Stimulated activated naive CD8-positive, alpha-beta T cell treated with anti-CD3 and anti-CD28 coated beads, Interleukin-15, amount 100 ng/mL, for 72 hours (primary cell): ENCODE results near the gene TNFRSF25.
A peak's percentile ranks its signal among the peaks of the same experiment; 100 is the strongest.

Experiments used
- ATAC-seq: fragments of 150-1000 bp; cut with Tn5 transposase; 2 replicates; pipeline ENCODE4 v1.10.0; 2021; ENCODE audit warnings: mild to moderate bottlenecking, moderate library complexity
- DNase-seq, 2 donors: peaks; one replicate each; pipeline ENCODE4 v3.0.0; 2021 to 2022
- H3K27ac Mint-ChIP-seq, 2 donors: one replicate each; pipeline ENCODE4 v1.8.0; 2022; ENCODE audit warnings: mild to moderate bottlenecking in 2 of 2, mixed read lengths in 2 of 2, moderate library complexity in 2 of 2
- H3K27me3 Mint-ChIP-seq: one replicate; pipeline ENCODE4 v1.8.0; 2022; ENCODE audit warnings: mixed read lengths
- H3K4me1 Mint-ChIP-seq: one replicate; pipeline ENCODE4 v1.8.0; 2022; ENCODE audit warnings: mild to moderate bottlenecking, mixed read lengths
- H3K4me3 Mint-ChIP-seq, 2 donors: one replicate each; pipeline ENCODE4 v1.8.0; 2022; ENCODE audit warnings: mild to moderate bottlenecking in 2 of 2, mixed read lengths in 2 of 2, moderate library complexity in 1 of 2
- H3K9me3 Mint-ChIP-seq, 2 donors: one replicate each; pipeline ENCODE4 v1.8.0; 2022; ENCODE audit warnings: mixed read lengths in 2 of 2

Gene TNFRSF25

GRCh38 chr1:6471086-6471969, 5.4 kb upstream of the TNFRSF25 start:
- peaks cover 34% of the 10 kb centered on the region for H3K4me1 Mint-ChIP-seq

GRCh38 chr1:6470132-6471085, 4.4 kb upstream of the TNFRSF25 start:
- H3K4me3 Mint-ChIP-seq = no peak overlapping the region
- peaks cover 32% of the 10 kb centered on the region for H3K4me1 Mint-ChIP-seq
- H3K27ac Mint-ChIP-seq = no peak overlapping the region
- H3K27me3 Mint-ChIP-seq = peaks cover 4% of the 10 kb centered on the region
- ATAC-seq (no peak), DNase-seq (no peak)
- H3K9me3 Mint-ChIP-seq = no peaks in the 10 kb centered on the region

More at GRCh38 chr1:6471086-6471969, 5.4 kb upstream of the TNFRSF25 start:
- Mint-ChIP-seq H3K27me3 (peaks cover 7% of the 10 kb centered on the region), H3K9me3 (no peaks in the 10 kb centered on the region), H3K4me3 (no peak overlapping the region), H3K27ac (no peak overlapping the region)
- no peak for ATAC-seq
- DNase-seq = no peak

GRCh38 chr1:6468729-6469461, 2.9 kb upstream of the TNFRSF25 start:
- no peak for DNase-seq

GRCh38 chr1:6467744-6468688, 2.0 kb upstream of the TNFRSF25 start:
- H3K27me3 Mint-ChIP-seq = no peaks in the 10 kb centered on the region
- DNase-seq (no peak), ATAC-seq (no peak)
- H3K27ac Mint-ChIP-seq = peak overlapping the region in 1 of 2 donors; percentile 89
- no peak overlapping the region for H3K4me3 Mint-ChIP-seq
- H3K4me1 Mint-ChIP-seq = peaks cover 47% of the 10 kb centered on the region
- H3K9me3 Mint-ChIP-seq = no peaks in the 10 kb centered on the region

More at GRCh38 chr1:6468729-6469461, 2.9 kb upstream of the TNFRSF25 start:
- no peaks in the 10 kb centered on the region for H3K9me3 Mint-ChIP-seq
- peaks cover 42% of the 10 kb centered on the region for H3K4me1 Mint-ChIP-seq
- H3K4me3 Mint-ChIP-seq = no peak overlapping the region
- no peaks in the 10 kb centered on the region for H3K27me3 Mint-ChIP-seq
- H3K27ac Mint-ChIP-seq = peak overlapping the region; percentile 49 to 72
- ATAC-seq = no peak

GRCh38 chr1:6467224-6467623, 1.3 kb upstream of the TNFRSF25 start:
- no peaks in the 10 kb centered on the region for H3K27me3 Mint-ChIP-seq
- H3K4me3 Mint-ChIP-seq = no peak overlapping the region
- DNase-seq (no peak), ATAC-seq (no peak)
- peak overlapping the region in 1 of 2 donors; percentile 89 for H3K27ac Mint-ChIP-seq
- peaks cover 52% of the 10 kb centered on the region for H3K4me1 Mint-ChIP-seq
- H3K9me3 Mint-ChIP-seq = no peaks in the 10 kb centered on the region

GRCh38 chr1:6466751-6467150, 778 bp upstream of the TNFRSF25 start:
- DNase-seq (no peak), ATAC-seq (no peak)
- Mint-ChIP-seq H3K4me1 (peaks cover 52% of the 10 kb centered on the region), H3K4me3 (peak overlapping the region; percentile 88), H3K27ac (peak overlapping the region in 1 of 2 donors; percentile 89), H3K9me3 (no peaks in the 10 kb centered on the region), H3K27me3 (no peaks in the 10 kb centered on the region)

- peaks cover 63% of the 10 kb centered on the region for H3K4me1 Mint-ChIP-seq
- no peaks in the 10 kb centered on the region for H3K9me3 Mint-ChIP-seq
- DNase-seq (peak in 1 of 2 donors; percentile 60), ATAC-seq (peak; percentile 55)
- no peaks in the 10 kb centered on the region for H3K27me3 Mint-ChIP-seq
- peak overlapping the region; percentile 88 for H3K4me3 Mint-ChIP-seq
- H3K27ac Mint-ChIP-seq = peak overlapping the region; percentile 85 to 97
Measured at GRCh38 chr1:6465461-6466005, 440 bp downstream of the TNFRSF25 start.

- Mint-ChIP-seq H3K27ac (peak overlapping the region; percentile 3 to 91), H3K4me3 (peak overlapping the region; percentile 88), H3K4me1 (peaks cover 69% of the 10 kb centered on the region), H3K9me3 (no peaks in the 10 kb centered on the region), H3K27me3 (no peaks in the 10 kb centered on the region)
- ATAC-seq (no peak), DNase-seq (no peak)
Measured at GRCh38 chr1:6464915-6465314, 1.1 kb downstream of the TNFRSF25 start.

GRCh38 chr1:6464514-6464836, 1.5 kb downstream of the TNFRSF25 start:
- ATAC-seq (no peak), DNase-seq (peak in 1 of 2 donors; percentile 49)
- no peaks in the 10 kb centered on the region for H3K27me3 Mint-ChIP-seq

GRCh38 chr1:6463120-6463412, 2.9 kb downstream of the TNFRSF25 start:
- no peaks in the 10 kb centered on the region for H3K9me3 Mint-ChIP-seq
- peak overlapping the region; percentile 17 to 60 for H3K27ac Mint-ChIP-seq
- no peak for ATAC-seq
- peaks cover 77% of the 10 kb centered on the region for H3K4me1 Mint-ChIP-seq
- DNase-seq = no peak
- peak overlapping the region; percentile 41 to 59 for H3K4me3 Mint-ChIP-seq
- H3K27me3 Mint-ChIP-seq = no peaks in the 10 kb centered on the region

More at GRCh38 chr1:6464514-6464836, 1.5 kb downstream of the TNFRSF25 start:
- peaks cover 73% of the 10 kb centered on the region for H3K4me1 Mint-ChIP-seq
- H3K4me3 Mint-ChIP-seq = peak overlapping the region; percentile 88
- peak overlapping the region; percentile 3 to 91 for H3K27ac Mint-ChIP-seq
- no peaks in the 10 kb centered on the region for H3K9me3 Mint-ChIP-seq

- no peak for DNase-seq
- H3K9me3 Mint-ChIP-seq = no peaks in the 10 kb centered on the region
- H3K4me3 Mint-ChIP-seq = peak overlapping the region; percentile 60 to 64
- peak overlapping the region; percentile 53 to 60 for H3K27ac Mint-ChIP-seq
- H3K4me1 Mint-ChIP-seq = peaks cover 74% of the 10 kb centered on the region
- peaks cover 2% of the 10 kb centered on the region for H3K27me3 Mint-ChIP-seq
- ATAC-seq = no peak
Measured at GRCh38 chr1:6462412-6463119, 3.4 kb downstream of the TNFRSF25 start.

- ATAC-seq = no peak
- Mint-ChIP-seq H3K4me3 (peak overlapping the region; percentile 72 to 75), H3K9me3 (no peaks in the 10 kb centered on the region), H3K27ac (peak overlapping the region; percentile 53 to 93), H3K27me3 (peaks cover 9% of the 10 kb centered on the region), H3K4me1 (peaks cover 71% of the 10 kb centered on the region)
- no peak for DNase-seq
Measured at GRCh38 chr1:6461538-6462411, 4.2 kb downstream of the TNFRSF25 start.

- DNase-seq (no peak), ATAC-seq (no peak)
- H3K4me1 Mint-ChIP-seq = peaks cover 72% of the 10 kb centered on the region
- H3K27me3 Mint-ChIP-seq = peaks cover 16% of the 10 kb centered on the region
- H3K27ac Mint-ChIP-seq = peak overlapping the region; percentile 86 to 93
- H3K9me3 Mint-ChIP-seq = no peaks in the 10 kb centered on the region
- peak overlapping the region; percentile 72 to 75 for H3K4me3 Mint-ChIP-seq
Measured at GRCh38 chr1:6461051-6461530, 4.9 kb downstream of the TNFRSF25 start.
